Frontal cortex (tissue), 4 donors: Measurements from ENCODE around the gene FOXJ3. TPM values are rescaled to one million over a fixed set of nuclear protein-coding genes. Genes with fewer than 3 reads are reported as not detected.
A peak's percentile ranks its signal among the peaks of the same experiment; 100 is the strongest.
"Not testable (repeated sequence)": the region's sequence is repeated elsewhere in the genome, so short reads cannot be mapped to it uniquely, and the experiment has no call there.

ENCODE experiments used
- DNase-seq, 2 donors: peaks; one replicate each; pipeline ENCODE4 v3.0.0; 2012; ENCODE audit warnings: low spot score in 2 of 2
- FAIRE-seq: peaks from 2 replicates; lab custom pipeline; 2012; peaks lifted over from hg19 to GRCh38; lab: Jason Lieb, UNC
- total RNA-seq: library from RNA; depleted of rRNA; stranded (reverse); fragments of >200 nt; gene quantifications from one replicate; pipeline ENCODE4 v1.2.3, GENCODE V29; 2014
- donor health status: control.
- donor health status: control.
- donor health status: control.

FOXJ3 gene
- total RNA-seq, 1 donor from 2014 or later, result 90.5 TPM

- DNase-seq (no peak), FAIRE-seq (no peak)
These were observed 125.3 kb downstream of the FOXJ3 start for GRCh38 chr1:42209526-42210251.

- not testable (repeated sequence) for FAIRE-seq, DNase-seq
These were observed 128.1 kb downstream of the FOXJ3 start for GRCh38 chr1:42206930-42207329.

- DNase-seq, result no peak
- no peak for FAIRE-seq
These were observed 128.9 kb downstream of the FOXJ3 start for GRCh38 chr1:42206164-42206563.

- FAIRE-seq (no peak), DNase-seq (no peak)
These were observed 133.0 kb downstream of the FOXJ3 start for GRCh38 chr1:42201986-42202385.

- FAIRE-seq, result no peak
These were observed 136.8 kb downstream of the FOXJ3 start for GRCh38 chr1:42198251-42198650.

GRCh38 chr1:42195841-42196240, 139.2 kb downstream of the FOXJ3 start:
- FAIRE-seq (no peak), DNase-seq (no peak)

More at GRCh38 chr1:42198251-42198650, 136.8 kb downstream of the FOXJ3 start:
- DNase-seq, result no peak

- FAIRE-seq (no peak), DNase-seq (no peak)
These were observed 142.9 kb downstream of the FOXJ3 start for GRCh38 chr1:42192106-42192505.

- DNase-seq, result no peak
- FAIRE-seq, result no peak
These were observed 143.7 kb downstream of the FOXJ3 start for GRCh38 chr1:42191319-42191718.

GRCh38 chr1:42189931-42190853, 144.8 kb downstream of the FOXJ3 start:
- no peak for FAIRE-seq
- no peak for DNase-seq

GRCh38 chr1:42186152-42186551, 148.9 kb downstream of the FOXJ3 start:
- no peak for DNase-seq
- no peak for FAIRE-seq

GRCh38 chr1:42184616-42185015, 150.4 kb downstream of the FOXJ3 start:
- DNase-seq (no peak), FAIRE-seq (no peak)

GRCh38 chr1:42183957-42184268, 151.1 kb downstream of the FOXJ3 start:
- FAIRE-seq, result no peak
- no peak for DNase-seq

GRCh38 chr1:42183210-42183956, 151.7 kb downstream of the FOXJ3 start:
- FAIRE-seq (no peak), DNase-seq (no peak)

GRCh38 chr1:42181687-42182086, 153.3 kb downstream of the FOXJ3 start:
- FAIRE-seq (no peak), DNase-seq (no peak)

- FAIRE-seq, result no peak
These were observed 155.1 kb downstream of the FOXJ3 start for GRCh38 chr1:42179900-42180329.

GRCh38 chr1:42179275-42179674, 155.8 kb downstream of the FOXJ3 start:
- FAIRE-seq (no peak), DNase-seq (no peak)

More at GRCh38 chr1:42179900-42180329, 155.1 kb downstream of the FOXJ3 start:
- DNase-seq, result no peak

GRCh38 chr1:42178249-42178648, 156.8 kb downstream of the FOXJ3 start:
- FAIRE-seq, result no peak
- DNase-seq, result no peak

- DNase-seq, result peak; percentile 48 to 51
- no peak for FAIRE-seq
These were observed 157.5 kb downstream of the FOXJ3 start for GRCh38 chr1:42177541-42177981.

- no peak for FAIRE-seq
These were observed 158.0 kb downstream of the FOXJ3 start for GRCh38 chr1:42176902-42177519.

More at GRCh38 chr1:42176902-42177519, 158.0 kb downstream of the FOXJ3 start:
- DNase-seq, result peak in 1 of 2 donors; percentile 34
